NCI-H2107 treated with DMSO at 0.1 percent for 48 hours (cell line): ENCODE data around the gene SIPA1L3.

ENCODE experiments used
- DNase-seq: peaks from one replicate; lab custom pipeline; 2025; ENCODE audit not compliant: unreplicated experiment; lab: John Stamatoyannopoulos, UW

SIPA1L3 gene

GRCh38 chr19:38252385-38252784, 345.4 kb downstream of the SIPA1L3 start:
- DNase-seq = no peak

- DNase-seq = no peak
Observed at GRCh38 chr19:38252941-38253691, 346.1 kb downstream of the SIPA1L3 start.

GRCh38 chr19:38253788-38254187, 346.8 kb downstream of the SIPA1L3 start:
- no peak for DNase-seq

- no peak for DNase-seq
Observed at GRCh38 chr19:38255383-38256014, 348.5 kb downstream of the SIPA1L3 start.
